ENCODE results near the gene PPP1R12A.

PPP1R12A gene

GRCh38 chr12:79842630-79843029 lies 92.3 kb downstream of the PPP1R12A start:
- peaks cover 33% of the 10 kb centered on the region for H3K36me3 ChIP-seq (ENCODE audit: insufficient read depth, insufficient read length, low read length)
- no peaks in the 10 kb centered on the region for H3K27me3 ChIP-seq (ENCODE audit: insufficient read depth, insufficient read length)
- no peak overlapping the region for H3K4me3 ChIP-seq (ENCODE audit: insufficient read length, low read depth)
- no peak for DNase-seq (ENCODE audit: low read depth, low spot score)
- peaks cover 37% of the 10 kb centered on the region for H3K9me3 ChIP-seq (ENCODE audit: insufficient read depth, low read length)
- H3K4me1 ChIP-seq (ENCODE audit: insufficient read depth, insufficient read length), result no peaks in the 10 kb centered on the region
- no peak overlapping the region for H3K9ac ChIP-seq (ENCODE audit: insufficient read length, low read depth)
- TF ChIP-seq SUZ12 (IDR thresholded peaks at IDR 0.05; ENCODE audit: extremely low read depth, insufficient read depth, insufficient read length), result no peak

GRCh38 chr12:79841878-79842265 lies 93.0 kb downstream of the PPP1R12A start:
- H3K36me3 ChIP-seq (ENCODE audit: insufficient read depth, insufficient read length, low read length), result peaks cover 33% of the 10 kb centered on the region
- no peak overlapping the region for H3K9ac ChIP-seq (ENCODE audit: insufficient read length, low read depth)
- TF ChIP-seq ZNF274 (IDR thresholded peaks at IDR 0.05; ENCODE audit: low read depth, low read length), result no peak
- TF ChIP-seq YY1 (IDR thresholded peaks at IDR 0.05; ENCODE audit: insufficient read depth, insufficient read length), result no peak
- no peak for TF ChIP-seq SUZ12 (IDR thresholded peaks at IDR 0.05; ENCODE audit: extremely low read depth, insufficient read depth, insufficient read length)
- H3K4me1 ChIP-seq (ENCODE audit: insufficient read depth, insufficient read length), result no peaks in the 10 kb centered on the region
- H3K9me3 ChIP-seq (ENCODE audit: insufficient read depth, low read length), result peaks cover 40% of the 10 kb centered on the region
- no peaks in the 10 kb centered on the region for H3K27me3 ChIP-seq (ENCODE audit: insufficient read depth, insufficient read length)
- no peak for DNase-seq (ENCODE audit: low read depth, low spot score)
- H3K4me3 ChIP-seq (ENCODE audit: insufficient read length, low read depth), result no peak overlapping the region

- TF ChIP-seq YY1 (IDR thresholded peaks at IDR 0.05; ENCODE audit: insufficient read depth, insufficient read length), result no peak
- TF ChIP-seq ZNF274 (IDR thresholded peaks at IDR 0.05; ENCODE audit: low read depth, low read length), result no peak
- TF ChIP-seq SUZ12 (IDR thresholded peaks at IDR 0.05; ENCODE audit: extremely low read depth, insufficient read depth, insufficient read length), result no peak
- H3K4me1 ChIP-seq (ENCODE audit: insufficient read depth, insufficient read length), result no peaks in the 10 kb centered on the region
- H3K9ac ChIP-seq (ENCODE audit: insufficient read length, low read depth), result no peak overlapping the region
- no peak for DNase-seq (ENCODE audit: low read depth, low spot score)
- no peak overlapping the region for H3K4me3 ChIP-seq (ENCODE audit: insufficient read length, low read depth)
- no peaks in the 10 kb centered on the region for H3K27me3 ChIP-seq (ENCODE audit: insufficient read depth, insufficient read length)
- peaks cover 40% of the 10 kb centered on the region for H3K9me3 ChIP-seq (ENCODE audit: insufficient read depth, low read length)
- peaks cover 33% of the 10 kb centered on the region for H3K36me3 ChIP-seq (ENCODE audit: insufficient read depth, insufficient read length, low read length)
Observed at GRCh38 chr12:79841248-79841877, 93.5 kb downstream of the PPP1R12A start.

GRCh38 chr12:79838359-79838758 lies 96.5 kb downstream of the PPP1R12A start:
- Histone ChIP-seq H3K9ac (ENCODE audit: insufficient read length, low read depth) (no peak overlapping the region), H3K27me3 (ENCODE audit: insufficient read depth, insufficient read length) (no peaks in the 10 kb centered on the region), H3K36me3 (ENCODE audit: insufficient read depth, insufficient read length, low read length) (peaks cover 32% of the 10 kb centered on the region), H3K4me3 (ENCODE audit: insufficient read length, low read depth) (no peak overlapping the region), H3K4me1 (ENCODE audit: insufficient read depth, insufficient read length) (no peaks in the 10 kb centered on the region), H3K9me3 (ENCODE audit: insufficient read depth, low read length) (peaks cover 35% of the 10 kb centered on the region)
- no peak for TF ChIP-seq YY1 (IDR thresholded peaks at IDR 0.05; ENCODE audit: insufficient read depth, insufficient read length)
- no peak for TF ChIP-seq SUZ12 (IDR thresholded peaks at IDR 0.05; ENCODE audit: extremely low read depth, insufficient read depth, insufficient read length)
- no peak for TF ChIP-seq ZNF274 (IDR thresholded peaks at IDR 0.05; ENCODE audit: low read depth, low read length)
- no peak for DNase-seq (ENCODE audit: low read depth, low spot score)

GRCh38 chr12:79837575-79837974 lies 97.3 kb downstream of the PPP1R12A start:
- H3K36me3 ChIP-seq (ENCODE audit: insufficient read depth, insufficient read length, low read length), result peaks cover 29% of the 10 kb centered on the region
- peaks cover 35% of the 10 kb centered on the region for H3K9me3 ChIP-seq (ENCODE audit: insufficient read depth, low read length)
- H3K4me1 ChIP-seq (ENCODE audit: insufficient read depth, insufficient read length), result no peaks in the 10 kb centered on the region
- no peak overlapping the region for H3K4me3 ChIP-seq (ENCODE audit: insufficient read length, low read depth)
- TF ChIP-seq YY1 (IDR thresholded peaks at IDR 0.05; ENCODE audit: insufficient read depth, insufficient read length) (no peak), ZNF274 (IDR thresholded peaks at IDR 0.05; ENCODE audit: low read depth, low read length) (no peak), SUZ12 (IDR thresholded peaks at IDR 0.05; ENCODE audit: extremely low read depth, insufficient read depth, insufficient read length) (no peak)
- no peaks in the 10 kb centered on the region for H3K27me3 ChIP-seq (ENCODE audit: insufficient read depth, insufficient read length)
- no peak for DNase-seq (ENCODE audit: low read depth, low spot score)
- H3K9ac ChIP-seq (ENCODE audit: insufficient read length, low read depth), result no peak overlapping the region

DNA sequence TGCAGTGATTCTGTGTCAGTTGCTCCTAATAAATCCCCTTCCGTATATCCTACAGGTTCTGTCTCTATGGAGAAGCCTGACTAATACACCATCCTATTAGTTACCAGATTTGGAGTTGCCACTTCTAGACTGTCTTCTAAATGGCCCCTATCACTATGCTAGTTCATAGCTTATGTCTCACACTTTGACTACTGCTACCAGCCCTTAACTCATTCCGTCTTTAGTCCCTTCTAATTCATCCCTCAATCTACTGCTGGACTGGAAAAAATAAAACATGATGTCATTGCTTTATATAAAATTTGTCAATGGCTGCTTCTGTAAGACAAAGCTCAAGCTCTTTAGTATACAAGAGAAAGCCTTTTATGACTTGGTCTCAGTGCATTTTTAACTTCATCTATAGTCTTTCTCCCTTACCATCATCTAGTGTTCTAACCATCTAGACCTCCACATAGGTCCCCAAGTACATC lies 99.5 kb downstream of the PPP1R12A start:
- peaks cover 30% of the 10 kb centered on the region for H3K9me3 ChIP-seq (ENCODE audit: insufficient read depth, low read length)

DNA sequence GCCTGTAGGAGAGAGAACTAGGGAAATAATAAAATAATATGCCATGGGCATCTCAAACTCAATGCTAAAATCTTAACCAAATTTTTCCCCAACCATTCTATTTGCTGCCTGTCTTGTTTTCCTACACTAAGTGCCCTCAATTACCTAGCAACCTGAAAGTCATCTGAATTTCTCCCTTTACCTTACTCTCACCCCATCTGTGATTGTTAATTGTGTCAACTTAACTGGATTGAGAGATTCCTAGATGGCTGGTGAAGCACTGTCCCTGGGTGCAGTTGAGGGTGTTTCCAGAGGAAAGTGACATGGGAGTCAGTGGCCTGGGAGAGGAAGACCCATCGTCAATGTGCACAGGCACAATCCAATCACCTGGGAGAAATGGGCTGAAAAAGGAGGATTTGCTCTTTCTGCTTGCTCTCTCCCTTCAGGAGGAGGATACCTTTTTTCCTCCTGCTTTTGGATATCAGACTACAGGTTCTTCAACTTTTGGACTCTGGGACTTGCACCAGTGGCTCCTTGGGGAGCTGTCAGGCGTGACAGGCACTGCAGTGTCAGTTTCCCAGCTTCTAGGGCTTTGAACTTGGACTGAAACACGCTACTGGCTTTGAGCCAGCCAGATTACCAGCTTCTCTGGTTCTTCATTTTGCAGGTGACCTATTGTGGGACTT lies 100.1 kb downstream of the PPP1R12A start:
- Histone ChIP-seq H3K4me1 (ENCODE audit: insufficient read depth, insufficient read length) (no peaks in the 10 kb centered on the region), H3K36me3 (ENCODE audit: insufficient read depth, insufficient read length, low read length) (peaks cover 37% of the 10 kb centered on the region), H3K27me3 (ENCODE audit: insufficient read depth, insufficient read length) (no peaks in the 10 kb centered on the region), H3K4me3 (ENCODE audit: insufficient read length, low read depth) (no peak overlapping the region), H3K9me3 (ENCODE audit: insufficient read depth, low read length) (peaks cover 25% of the 10 kb centered on the region), H3K9ac (ENCODE audit: insufficient read length, low read depth) (no peak overlapping the region)
- TF ChIP-seq SUZ12 (IDR thresholded peaks at IDR 0.05; ENCODE audit: extremely low read depth, insufficient read depth, insufficient read length), result no peak
- TF ChIP-seq YY1 (IDR thresholded peaks at IDR 0.05; ENCODE audit: insufficient read depth, insufficient read length), result no peak
- TF ChIP-seq ZNF274 (IDR thresholded peaks at IDR 0.05; ENCODE audit: low read depth, low read length), result no peak
- DNase-seq (ENCODE audit: low read depth, low spot score), result no peak

More for the DNA sequence above, 99.5 kb downstream of the PPP1R12A start:
- H3K36me3 ChIP-seq (ENCODE audit: insufficient read depth, insufficient read length, low read length), result peaks cover 41% of the 10 kb centered on the region
- no peak for DNase-seq (ENCODE audit: low read depth, low spot score)
- H3K4me1 ChIP-seq (ENCODE audit: insufficient read depth, insufficient read length), result no peaks in the 10 kb centered on the region
- H3K27me3 ChIP-seq (ENCODE audit: insufficient read depth, insufficient read length), result no peaks in the 10 kb centered on the region
- no peak overlapping the region for H3K4me3 ChIP-seq (ENCODE audit: insufficient read length, low read depth)
- H3K9ac ChIP-seq (ENCODE audit: insufficient read length, low read depth), result no peak overlapping the region
- no peak for TF ChIP-seq YY1 (IDR thresholded peaks at IDR 0.05; ENCODE audit: insufficient read depth, insufficient read length)
- TF ChIP-seq SUZ12 (IDR thresholded peaks at IDR 0.05; ENCODE audit: extremely low read depth, insufficient read depth, insufficient read length), result no peak
- no peak for TF ChIP-seq ZNF274 (IDR thresholded peaks at IDR 0.05; ENCODE audit: low read depth, low read length)

Data from NT2/D1 (cell line).